ENCODE data around the gene EGFL8.

The EGFL8 gene

DNA sequence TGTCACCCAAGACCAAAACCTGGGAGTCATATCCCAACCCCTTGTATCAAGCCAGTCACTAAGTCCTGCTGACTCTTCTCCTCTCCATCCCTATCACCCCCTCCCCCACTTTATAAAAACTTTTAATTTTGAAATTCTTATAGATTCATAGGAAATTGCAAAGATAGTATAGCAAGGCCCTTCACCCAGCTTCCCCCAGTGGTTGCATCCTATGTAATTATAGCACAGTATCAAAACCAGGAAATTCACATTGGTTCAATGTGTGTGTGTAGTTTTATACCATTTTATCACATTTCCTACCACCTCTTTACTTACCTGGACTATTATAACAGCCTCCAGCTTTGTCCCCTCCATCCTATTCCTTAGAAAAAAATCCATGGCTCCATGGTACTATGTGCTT, 6.3 kb upstream of the EGFL8 start:
- Histone ChIP-seq H3K27me3 (ENCODE audit: control insufficient read depth, insufficient read depth, low read length) (no peaks in the 10 kb centered on the region), H3K9ac (ENCODE audit: low read length) (no peak overlapping the region), H3K36me3 (ENCODE audit: control insufficient read depth, insufficient read depth, low read length) (peaks cover 9% of the 10 kb centered on the region), H3K9me3 (ENCODE audit: control insufficient read depth, low read length) (no peaks in the 10 kb centered on the region), H3K4me3 (ENCODE audit: low read length) (no peak overlapping the region), H3K4me1 (ENCODE audit: control insufficient read depth, insufficient read depth, low read length) (peaks cover 24% of the 10 kb centered on the region)

DNA sequence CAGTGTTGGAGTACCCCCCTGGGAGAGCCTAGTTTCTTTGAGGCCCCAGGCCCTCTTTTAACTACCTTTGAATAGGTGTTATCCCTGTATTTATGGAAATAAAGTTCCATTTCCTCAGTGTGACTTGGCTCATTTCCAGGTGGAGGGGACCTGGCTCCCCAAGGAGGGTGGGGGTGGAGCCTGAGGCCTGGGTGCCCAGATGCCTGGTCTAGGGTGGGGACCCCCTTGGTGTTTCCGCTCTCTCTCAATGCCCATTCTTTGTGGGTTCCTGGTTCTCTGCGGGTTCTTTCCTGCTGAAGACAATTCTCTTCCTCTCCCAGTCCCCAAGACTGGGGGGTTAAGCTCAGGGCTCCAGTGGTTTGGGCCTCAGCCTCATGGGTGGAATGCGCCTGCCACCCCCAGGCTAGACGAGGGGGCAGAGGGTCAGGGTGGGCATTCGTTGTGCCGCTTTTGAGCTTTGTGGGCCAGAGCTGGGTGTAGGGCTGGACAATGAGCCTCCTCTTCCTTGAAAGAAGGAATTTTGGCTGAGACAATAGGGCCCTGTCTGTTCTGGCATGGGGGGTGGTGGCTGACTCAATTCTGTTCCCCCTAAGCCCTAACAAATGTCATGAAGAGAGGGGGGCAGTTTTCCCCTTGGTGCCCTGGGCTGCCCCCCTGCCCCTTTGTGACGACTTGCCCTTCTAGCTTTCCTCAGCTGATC, 686 bp upstream of the EGFL8 start:
- Histone ChIP-seq H3K27me3 (ENCODE audit: control insufficient read depth, insufficient read depth, low read length) (no peaks in the 10 kb centered on the region), H3K9me3 (ENCODE audit: control insufficient read depth, low read length) (no peaks in the 10 kb centered on the region), H3K4me3 (ENCODE audit: low read length) (no peak overlapping the region), H3K36me3 (ENCODE audit: control insufficient read depth, insufficient read depth, low read length) (no peaks in the 10 kb centered on the region), H3K9ac (ENCODE audit: low read length) (no peak overlapping the region), H3K4me1 (ENCODE audit: control insufficient read depth, insufficient read depth, low read length) (peaks cover 21% of the 10 kb centered on the region)

GRCh38 chr6:32166411-32167061, 2.1 kb downstream of the EGFL8 start:
- Histone ChIP-seq H3K4me1 (ENCODE audit: control insufficient read depth, insufficient read depth, low read length) (peaks cover 35% of the 10 kb centered on the region), H3K9me3 (ENCODE audit: control insufficient read depth, low read length) (no peaks in the 10 kb centered on the region), H3K9ac (ENCODE audit: low read length) (no peak overlapping the region), H3K4me3 (ENCODE audit: low read length) (no peak overlapping the region), H3K27me3 (ENCODE audit: control insufficient read depth, insufficient read depth, low read length) (no peaks in the 10 kb centered on the region), H3K36me3 (ENCODE audit: control insufficient read depth, insufficient read depth, low read length) (no peaks in the 10 kb centered on the region)

DNA sequence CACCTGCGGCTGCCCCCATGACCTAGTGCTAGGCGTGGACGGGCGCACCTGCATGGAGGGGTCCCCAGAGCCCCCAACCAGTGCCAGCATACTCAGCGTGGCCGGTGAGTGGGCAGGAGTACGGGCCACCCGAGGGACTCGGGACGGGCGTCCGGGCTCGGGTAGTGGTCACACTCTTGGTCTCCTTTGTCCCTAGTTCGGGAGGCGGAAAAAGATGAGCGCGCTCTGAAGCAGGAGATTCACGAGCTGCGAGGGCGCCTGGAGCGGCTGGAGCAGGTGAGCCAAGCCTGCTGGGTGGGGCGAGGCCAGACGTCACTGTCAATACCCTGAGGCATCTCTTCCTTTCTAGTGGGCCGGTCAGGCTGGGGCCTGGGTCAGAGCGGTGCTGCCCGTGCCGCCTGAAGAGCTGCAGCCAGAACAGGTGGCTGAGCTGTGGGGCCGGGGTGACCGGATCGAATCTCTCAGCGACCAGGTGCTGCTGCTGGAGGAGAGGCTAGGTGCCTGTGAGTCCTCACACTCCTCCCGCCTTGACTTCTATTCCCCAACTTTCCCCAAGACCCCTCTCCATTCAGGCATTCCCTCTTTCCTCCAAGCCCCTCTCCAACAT, 2.9 kb downstream of the EGFL8 start:
- no peaks in the 10 kb centered on the region for H3K9me3 ChIP-seq (ENCODE audit: control insufficient read depth, low read length)
- H3K4me1 ChIP-seq (ENCODE audit: control insufficient read depth, insufficient read depth, low read length) = peaks cover 35% of the 10 kb centered on the region
- H3K36me3 ChIP-seq (ENCODE audit: control insufficient read depth, insufficient read depth, low read length) = no peaks in the 10 kb centered on the region
- H3K9ac ChIP-seq (ENCODE audit: low read length) = peak overlapping the region; percentile 24
- H3K27me3 ChIP-seq (ENCODE audit: control insufficient read depth, insufficient read depth, low read length) = no peaks in the 10 kb centered on the region
- H3K4me3 ChIP-seq (ENCODE audit: low read length) = no peak overlapping the region

- H3K27me3 ChIP-seq (ENCODE audit: control insufficient read depth, insufficient read depth, low read length) = no peaks in the 10 kb centered on the region
- no peaks in the 10 kb centered on the region for H3K9me3 ChIP-seq (ENCODE audit: control insufficient read depth, low read length)
- no peaks in the 10 kb centered on the region for H3K36me3 ChIP-seq (ENCODE audit: control insufficient read depth, insufficient read depth, low read length)
- peaks cover 35% of the 10 kb centered on the region for H3K4me1 ChIP-seq (ENCODE audit: control insufficient read depth, insufficient read depth, low read length)
- no peak overlapping the region for H3K4me3 ChIP-seq (ENCODE audit: low read length)
- peak overlapping the region; percentile 24 for H3K9ac ChIP-seq (ENCODE audit: low read length)
These were observed 3.4 kb downstream of the EGFL8 start for GRCh38 chr6:32167761-32168262.

DNA sequence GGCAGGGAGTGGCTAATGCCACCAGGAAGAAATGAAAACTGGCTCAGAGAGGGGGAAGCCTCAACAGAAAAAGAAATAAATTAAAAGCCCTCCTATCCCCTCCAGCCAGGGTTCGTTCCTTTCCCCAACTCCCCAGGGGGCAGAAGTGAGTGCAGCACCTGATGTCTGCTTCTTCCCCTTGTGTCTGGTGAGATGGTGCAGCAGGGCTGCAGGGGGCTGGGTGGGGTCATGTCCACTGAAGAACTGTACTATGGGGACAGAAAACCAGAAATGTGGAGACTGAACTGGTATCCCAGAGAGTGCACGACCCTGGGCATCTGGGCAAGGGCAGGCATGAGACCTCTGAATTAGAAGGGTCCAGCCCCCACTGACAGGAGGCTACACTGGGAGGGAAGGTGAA, 4.0 kb downstream of the EGFL8 start:
- H3K36me3 ChIP-seq (ENCODE audit: control insufficient read depth, insufficient read depth, low read length) = no peaks in the 10 kb centered on the region
- no peak overlapping the region for H3K4me3 ChIP-seq (ENCODE audit: low read length)
- peaks cover 35% of the 10 kb centered on the region for H3K4me1 ChIP-seq (ENCODE audit: control insufficient read depth, insufficient read depth, low read length)
- no peaks in the 10 kb centered on the region for H3K27me3 ChIP-seq (ENCODE audit: control insufficient read depth, insufficient read depth, low read length)
- no peaks in the 10 kb centered on the region for H3K9me3 ChIP-seq (ENCODE audit: control insufficient read depth, low read length)
- H3K9ac ChIP-seq (ENCODE audit: low read length) = peak overlapping the region; percentile 24

DNA sequence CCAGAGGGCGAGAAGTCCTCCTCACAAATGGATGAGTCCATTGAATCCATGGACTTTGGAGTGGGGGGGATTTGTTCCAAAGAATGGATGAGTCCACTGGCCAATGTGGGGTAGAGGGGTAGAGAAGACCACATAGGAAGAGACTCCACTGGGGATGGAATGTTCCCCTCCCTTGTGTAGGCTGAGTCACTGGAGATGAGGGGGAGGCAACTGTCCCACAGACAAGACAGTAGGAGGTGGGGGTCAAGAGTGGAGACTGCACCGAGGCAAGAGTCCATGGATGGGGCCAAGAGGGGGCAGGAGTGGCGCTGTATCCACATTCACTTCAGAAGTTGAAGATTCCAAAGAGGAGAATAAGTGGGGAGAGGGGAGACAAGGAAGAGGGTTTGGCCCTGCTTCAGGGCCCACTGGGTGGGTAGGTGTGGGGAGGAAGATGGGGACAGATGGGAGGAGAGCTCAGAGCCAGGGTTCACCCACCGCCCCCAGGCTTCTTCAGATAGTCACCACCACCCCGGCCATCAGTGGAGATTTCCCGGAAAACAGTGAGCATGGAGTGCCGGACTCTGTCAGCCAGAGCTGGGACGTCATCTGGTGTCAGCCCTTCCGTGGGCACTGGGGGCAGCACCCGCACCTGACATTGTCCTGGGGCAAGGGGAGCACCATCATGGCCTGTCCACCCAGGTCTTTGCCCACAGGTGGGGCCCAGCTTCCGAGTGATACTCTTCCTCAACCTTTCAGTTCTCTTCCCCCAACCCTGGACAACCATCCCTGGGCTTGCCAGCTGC, 4.6 kb downstream of the EGFL8 start:
- Histone ChIP-seq H3K27me3 (ENCODE audit: control insufficient read depth, insufficient read depth, low read length) (no peaks in the 10 kb centered on the region), H3K4me3 (ENCODE audit: low read length) (no peak overlapping the region), H3K4me1 (ENCODE audit: control insufficient read depth, insufficient read depth, low read length) (peaks cover 35% of the 10 kb centered on the region), H3K36me3 (ENCODE audit: control insufficient read depth, insufficient read depth, low read length) (no peaks in the 10 kb centered on the region), H3K9ac (ENCODE audit: low read length) (peak overlapping the region; percentile 9), H3K9me3 (ENCODE audit: control insufficient read depth, low read length) (no peaks in the 10 kb centered on the region)

DNA sequence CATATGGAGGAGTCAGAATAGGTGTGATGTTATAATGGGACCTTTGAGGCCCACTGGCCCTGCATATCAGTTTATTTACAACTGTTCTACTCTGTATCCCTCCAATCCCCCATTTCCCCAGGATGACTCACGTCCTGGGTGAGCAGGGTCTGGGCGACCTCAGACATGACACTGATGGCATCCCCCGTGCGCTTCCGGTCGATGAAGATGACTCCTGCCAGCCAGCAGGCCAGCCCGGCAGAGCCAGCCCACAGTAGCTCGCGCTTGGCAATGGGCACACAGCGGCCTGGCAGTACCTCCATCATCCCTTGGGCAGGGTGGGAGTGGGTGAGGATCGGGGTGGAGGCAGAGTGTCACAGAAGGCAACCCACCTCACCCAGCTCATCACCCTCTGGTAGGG, 5.9 kb downstream of the EGFL8 start:
- Histone ChIP-seq H3K4me3 (ENCODE audit: low read length) (no peak overlapping the region), H3K27me3 (ENCODE audit: control insufficient read depth, insufficient read depth, low read length) (no peaks in the 10 kb centered on the region), H3K9me3 (ENCODE audit: control insufficient read depth, low read length) (no peaks in the 10 kb centered on the region), H3K9ac (ENCODE audit: low read length) (no peak overlapping the region), H3K4me1 (ENCODE audit: control insufficient read depth, insufficient read depth, low read length) (peaks cover 43% of the 10 kb centered on the region), H3K36me3 (ENCODE audit: control insufficient read depth, insufficient read depth, low read length) (no peaks in the 10 kb centered on the region)

DNA sequence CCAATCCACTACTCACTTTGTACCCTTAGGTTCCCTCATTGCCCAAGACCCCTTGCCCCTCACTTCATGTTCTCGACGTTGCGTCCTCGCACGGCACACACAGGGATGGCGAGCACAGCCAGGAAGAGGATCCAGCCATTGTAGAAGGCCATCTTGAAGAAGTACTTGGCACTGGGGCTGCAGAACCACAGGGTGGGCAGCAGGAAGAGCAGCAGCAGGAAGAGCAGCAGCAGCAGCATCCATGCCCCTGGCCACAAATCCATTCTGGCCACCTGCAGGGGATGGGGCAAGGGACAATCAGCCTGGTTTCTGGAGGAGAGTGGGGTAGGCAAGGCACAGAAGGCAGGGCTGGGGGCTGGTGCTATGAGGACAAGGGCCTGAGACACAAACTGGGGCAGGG, 6.8 kb downstream of the EGFL8 start:
- Histone ChIP-seq H3K4me1 (ENCODE audit: control insufficient read depth, insufficient read depth, low read length) (peaks cover 48% of the 10 kb centered on the region), H3K27me3 (ENCODE audit: control insufficient read depth, insufficient read depth, low read length) (no peaks in the 10 kb centered on the region), H3K9ac (ENCODE audit: low read length) (no peak overlapping the region), H3K9me3 (ENCODE audit: control insufficient read depth, low read length) (no peaks in the 10 kb centered on the region), H3K36me3 (ENCODE audit: control insufficient read depth, insufficient read depth, low read length) (no peaks in the 10 kb centered on the region), H3K4me3 (ENCODE audit: low read length) (no peak overlapping the region)

DNA sequence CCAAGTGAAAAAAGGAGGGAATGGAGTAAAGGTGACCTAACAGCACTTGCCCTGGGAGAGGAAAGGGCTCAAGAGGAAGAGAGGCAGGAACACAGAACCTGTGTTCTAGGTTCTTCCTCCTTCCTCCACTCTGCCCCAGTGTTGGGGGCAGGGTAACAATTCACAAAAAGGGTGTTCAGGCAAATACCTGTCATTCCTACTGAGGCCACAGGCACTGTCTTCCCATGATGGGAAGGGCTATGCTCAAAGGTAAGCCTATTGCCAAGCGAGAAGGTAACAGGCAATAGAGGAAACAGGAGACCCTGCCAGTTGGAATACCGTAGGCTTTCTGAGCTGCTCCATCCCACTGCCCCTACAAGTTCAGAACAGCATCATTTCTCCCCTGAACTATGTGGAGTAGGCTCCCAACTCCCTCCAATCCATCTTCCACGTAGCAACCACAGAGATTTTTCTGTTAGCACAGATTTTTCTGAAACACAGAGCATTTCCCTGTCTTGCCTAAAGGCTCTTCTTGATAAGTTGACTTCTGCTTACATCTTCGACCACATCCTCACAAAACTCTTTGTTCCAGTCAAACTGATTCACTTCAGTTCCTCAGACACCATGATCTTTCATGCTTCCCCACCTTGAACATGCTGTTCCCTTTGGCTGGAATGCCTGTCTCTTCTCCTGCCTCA, 8.8 kb downstream of the EGFL8 start:
- Histone ChIP-seq H3K9me3 (ENCODE audit: control insufficient read depth, low read length) (no peaks in the 10 kb centered on the region), H3K4me1 (ENCODE audit: control insufficient read depth, insufficient read depth, low read length) (peaks cover 44% of the 10 kb centered on the region), H3K4me3 (ENCODE audit: low read length) (no peak overlapping the region), H3K9ac (ENCODE audit: low read length) (no peak overlapping the region), H3K27me3 (ENCODE audit: control insufficient read depth, insufficient read depth, low read length) (no peaks in the 10 kb centered on the region), H3K36me3 (ENCODE audit: control insufficient read depth, insufficient read depth, low read length) (no peaks in the 10 kb centered on the region)

GRCh38 chr6:32174416-32174815, 10.0 kb downstream of the EGFL8 start:
- H3K9ac ChIP-seq (ENCODE audit: low read length) = no peak overlapping the region
- H3K36me3 ChIP-seq (ENCODE audit: control insufficient read depth, insufficient read depth, low read length) = no peaks in the 10 kb centered on the region
- no peaks in the 10 kb centered on the region for H3K9me3 ChIP-seq (ENCODE audit: control insufficient read depth, low read length)
- H3K27me3 ChIP-seq (ENCODE audit: control insufficient read depth, insufficient read depth, low read length) = no peaks in the 10 kb centered on the region
- H3K4me1 ChIP-seq (ENCODE audit: control insufficient read depth, insufficient read depth, low read length) = peaks cover 39% of the 10 kb centered on the region
- no peak overlapping the region for H3K4me3 ChIP-seq (ENCODE audit: low read length)

All from mucosa of stomach (tissue), 1 donor.